Stomach (tissue), 9 donors: ENCODE results near the gene TSPYL6. TPM values are rescaled to one million over a fixed set of nuclear protein-coding genes. Genes with fewer than 3 reads are reported as not detected.

Source experiments
- DNase-seq, 2 donors: peaks; one replicate each; pipeline versions ENCODE4 v3.0.0 to v3.0.0-alpha.2; 2013 to 2019
- H3K27ac ChIP-seq, 5 donors: fragments of 200-600 bp in 4 of 5; sonication (generic) in 4 of 5; one replicate each; pipeline ENCODE4 v1.5.1; 2013 to 2019; ENCODE audit warnings: mild to moderate bottlenecking in 1 of 5, moderate library complexity in 1 of 5
- H3K27me3 ChIP-seq, 3 donors: fragments of 200-600 bp; sonication (generic); one replicate each; pipeline ENCODE4 v1.5.1; 2017 to 2019; ENCODE audit warnings: mixed run types in 1 of 3
- H3K36me3 ChIP-seq, 4 donors: fragments of 200-600 bp; sonication (generic); 1 replicate in 3 of 4; 2 replicates in 1 of 4; pipeline ENCODE4 v1.5.1; 2016 to 2019
- H3K4me1 ChIP-seq, 4 donors: fragments of 200-600 bp; sonication (generic); one replicate each; pipeline ENCODE4 v1.5.1; 2016 to 2019
- H3K4me3 ChIP-seq, 4 donors: fragments of 200-600 bp; sonication (generic) in 3 of 4; one replicate each; pipeline ENCODE4 v1.5.1; 2016 to 2019; ENCODE audit warnings: mild to moderate bottlenecking in 1 of 4
- H3K9me3 ChIP-seq, 4 donors: fragments of 200-600 bp; sonication (generic); one replicate each; pipeline ENCODE4 v1.5.1; 2016 to 2019
- EP300 ChIP-seq: sonication (generic); formaldehyde crosslinking; IDR thresholded peaks from one replicate; pipeline ENCODE4 v1.6.1; 2017; ENCODE audit warnings: antibody characterized with exemption
- POLR2A ChIP-seq, 4 donors: fragments of 450-650 bp; IDR thresholded peaks; one replicate each; pipeline ENCODE4 v1.6.1; 2016; ENCODE audit warnings: antibody characterized with exemption in 4 of 4, control low read depth in 2 of 4, mild to moderate bottlenecking in 1 of 4, moderate library complexity in 1 of 4
- POLR2AphosphoS5 ChIP-seq, 3 donors: sonication (generic); formaldehyde crosslinking; IDR thresholded peaks; one replicate each; pipeline ENCODE4 v1.6.1; 2016; ENCODE audit warnings: antibody characterized with exemption in 3 of 3
- WGBS, 5 donors: extraction: QIAGEN DNeasy Blood & Tissue Kit in 3 of 5; methylation state at CpG; one replicate each; pipeline versions ENCODE4 v1.1.5 to v1.1.7; 2013 to 2018; 5-methylcytosine and 5-hydroxymethylcytosine counted together
- intact Hi-C: fragments of 100-400 bp; cut with DNase I; formaldehyde crosslinking; loops from one replicate; pipeline ENCODE4 v1.15.1; 2023; ENCODE audit warnings: low total_unique reads
- polyA plus RNA-seq, 3 donors: library from polyadenylated mRNA; stranded (reverse); fragments of 200-250 nt; gene quantifications; one replicate each; pipeline ENCODE4 v1.2.3, GENCODE V29; 2013
- total RNA-seq, 5 donors: library from RNA; depleted of rRNA; stranded (reverse); fragments of >200 nt; gene quantifications; one replicate each; pipeline versions ENCODE4 v1.1.0 to v1.2.3, GENCODE V29; 2014 to 2016
- TF ChIP-seq, protein P1 (sequence below), 7 experiments: fragments of 450-650 bp in 4 of 7; fragments of 200-600 bp in 3 of 7; sonication (generic) in 3 of 7; IDR thresholded peaks; one replicate each; pipeline ENCODE4 v1.5.1; 2016 to 2019; ENCODE audit warnings: antibody characterized with exemption in 7 of 7, control low read depth in 2 of 7, mild to moderate bottlenecking in 1 of 7
- donor health status: healthy with polysubstance abuse.
- donor health status: Bipolar disorder and iron deficiency.
- donor health status: healthy.

Gene TSPYL6
- total and polyA plus RNA-seq, 8 donors = not detected

DNA sequence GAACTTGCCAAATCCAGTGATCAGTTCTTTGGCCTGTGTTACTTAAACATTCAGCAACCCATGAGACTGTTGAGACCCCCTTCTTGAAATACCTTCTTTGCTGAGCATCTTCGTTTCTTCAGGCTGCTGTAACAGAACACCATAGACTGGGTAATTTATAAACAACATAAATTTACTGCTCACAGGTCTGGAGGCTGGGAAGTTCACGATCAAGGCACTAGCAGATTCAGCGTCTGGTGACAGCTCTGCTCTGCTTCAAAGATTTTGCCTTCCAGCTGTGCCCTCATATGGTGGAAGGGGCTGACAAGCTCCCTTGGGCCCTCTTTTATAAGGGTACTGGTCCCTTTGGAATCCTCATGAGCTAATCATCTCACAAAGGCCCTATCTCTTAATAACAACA, 28.8 kb upstream of the TSPYL6 start:
- Histone ChIP-seq H3K27ac (no peak overlapping the region), H3K4me3 (no peak overlapping the region), H3K36me3 (no peaks in the 10 kb centered on the region), H3K4me1 (no peaks in the 10 kb centered on the region), H3K27me3 (no peaks in the 10 kb centered on the region), H3K9me3 (no peaks in the 10 kb centered on the region)
- DNase-seq = no peak
- TF ChIP-seq EP300 = no peak
- no peak for TF ChIP-seq POLR2AphosphoS5 (IDR thresholded peaks at IDR 0.05)
- TF ChIP-seq, protein P1, sequence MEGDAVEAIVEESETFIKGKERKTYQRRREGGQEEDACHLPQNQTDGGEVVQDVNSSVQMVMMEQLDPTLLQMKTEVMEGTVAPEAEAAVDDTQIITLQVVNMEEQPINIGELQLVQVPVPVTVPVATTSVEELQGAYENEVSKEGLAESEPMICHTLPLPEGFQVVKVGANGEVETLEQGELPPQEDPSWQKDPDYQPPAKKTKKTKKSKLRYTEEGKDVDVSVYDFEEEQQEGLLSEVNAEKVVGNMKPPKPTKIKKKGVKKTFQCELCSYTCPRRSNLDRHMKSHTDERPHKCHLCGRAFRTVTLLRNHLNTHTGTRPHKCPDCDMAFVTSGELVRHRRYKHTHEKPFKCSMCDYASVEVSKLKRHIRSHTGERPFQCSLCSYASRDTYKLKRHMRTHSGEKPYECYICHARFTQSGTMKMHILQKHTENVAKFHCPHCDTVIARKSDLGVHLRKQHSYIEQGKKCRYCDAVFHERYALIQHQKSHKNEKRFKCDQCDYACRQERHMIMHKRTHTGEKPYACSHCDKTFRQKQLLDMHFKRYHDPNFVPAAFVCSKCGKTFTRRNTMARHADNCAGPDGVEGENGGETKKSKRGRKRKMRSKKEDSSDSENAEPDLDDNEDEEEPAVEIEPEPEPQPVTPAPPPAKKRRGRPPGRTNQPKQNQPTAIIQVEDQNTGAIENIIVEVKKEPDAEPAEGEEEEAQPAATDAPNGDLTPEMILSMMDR (IDR thresholded peaks at IDR 0.05) = no peak
- no peak for TF ChIP-seq POLR2A (IDR thresholded peaks at IDR 0.05)
- intact Hi-C loops = no loop called here
- WGBS, 5 donors = 81 to 94% (median 93%) methylated on average over 3 of the region's 3 CpGs

DNA sequence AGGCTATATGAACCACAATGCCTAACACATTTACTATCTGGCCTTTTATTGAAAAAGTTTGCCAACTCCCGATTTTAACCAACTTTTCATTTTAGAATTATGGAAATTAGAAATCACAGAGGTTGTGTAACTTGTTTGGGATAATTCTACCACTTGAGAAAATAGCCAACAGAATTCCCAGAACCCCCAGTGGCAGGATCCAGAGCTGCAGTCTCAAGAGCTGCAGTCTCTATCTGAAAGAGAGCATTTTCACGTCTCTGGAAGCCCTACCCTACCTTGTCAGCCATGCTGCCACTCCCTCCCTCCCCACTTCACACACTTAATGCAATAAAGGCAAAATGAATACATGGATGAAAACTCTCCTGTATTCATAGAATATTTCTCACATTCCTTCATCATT, 23.4 kb upstream of the TSPYL6 start:
- Histone ChIP-seq H3K36me3 (no peaks in the 10 kb centered on the region), H3K27me3 (no peaks in the 10 kb centered on the region), H3K9me3 (no peaks in the 10 kb centered on the region), H3K4me1 (no peaks in the 10 kb centered on the region), H3K4me3 (no peak overlapping the region), H3K27ac (no peak overlapping the region)
- intact Hi-C loops = no loop called here
- no peak for TF ChIP-seq EP300
- TF ChIP-seq POLR2AphosphoS5 (IDR thresholded peaks at IDR 0.05) = no peak
- TF ChIP-seq, protein P1 (IDR thresholded peaks at IDR 0.05) = no peak
- TF ChIP-seq POLR2A (IDR thresholded peaks at IDR 0.05) = no peak
- no peak for DNase-seq
- WGBS, 5 donors = 76 to 89% (median 83%) methylated on average over 2 of the region's 2 CpGs

DNA sequence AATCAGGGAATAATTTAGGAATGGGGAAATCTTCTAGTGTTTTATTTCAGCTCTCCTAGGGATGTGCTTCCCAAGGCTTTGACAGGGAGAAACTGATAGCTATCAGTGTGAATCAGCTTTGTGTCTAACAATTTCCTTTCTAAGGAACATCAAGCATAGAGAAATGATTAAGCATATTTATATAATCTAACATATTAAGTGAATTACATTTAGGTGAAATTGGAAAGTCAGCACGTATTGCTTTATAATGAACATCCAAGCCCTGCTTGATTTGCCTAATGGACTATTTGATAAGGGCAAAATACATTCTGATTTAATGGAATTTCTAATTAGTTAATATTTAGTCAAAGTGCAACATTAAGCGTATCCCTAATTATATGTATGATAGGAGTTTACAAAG, 19.5 kb upstream of the TSPYL6 start:
- no peaks in the 10 kb centered on the region for H3K27me3 ChIP-seq
- TF ChIP-seq POLR2A (IDR thresholded peaks at IDR 0.05) (no peak), EP300 (no peak), POLR2AphosphoS5 (IDR thresholded peaks at IDR 0.05) (no peak)
- TF ChIP-seq, protein P1 (IDR thresholded peaks at IDR 0.05) = no peak
- WGBS, 5 donors = 58 to 92% (median 66%) methylated on average over 2 of the region's 2 CpGs
- H3K27ac ChIP-seq = no peak overlapping the region
- intact Hi-C loops = no loop called here
- no peaks in the 10 kb centered on the region for H3K4me1 ChIP-seq
- DNase-seq = no peak
- H3K36me3 ChIP-seq = no peaks in the 10 kb centered on the region
- no peak overlapping the region for H3K4me3 ChIP-seq
- no peaks in the 10 kb centered on the region for H3K9me3 ChIP-seq

DNA sequence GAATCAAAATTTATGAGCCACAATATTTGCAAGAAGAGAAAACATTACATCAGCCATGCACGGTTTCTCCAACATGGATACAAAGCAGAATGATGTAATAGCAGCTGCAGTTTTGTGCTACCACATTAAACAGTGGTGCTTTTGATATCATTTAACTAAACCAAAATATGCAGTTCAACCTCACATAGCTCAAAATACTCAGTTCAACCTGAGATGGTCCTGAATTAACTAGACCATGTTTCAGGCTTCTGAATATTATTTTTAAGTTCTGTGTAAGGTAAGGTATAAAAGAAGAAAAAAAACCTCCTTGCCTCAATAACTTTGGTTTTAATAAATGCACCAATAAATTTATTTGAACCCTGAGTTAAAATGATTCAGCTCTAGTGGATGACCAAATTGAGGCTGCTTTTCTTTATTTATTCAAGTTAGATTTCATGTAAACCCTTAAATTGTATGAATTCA, 18.8 kb upstream of the TSPYL6 start:
- DNase-seq = no peak
- intact Hi-C loops = no loop called here
- no peaks in the 10 kb centered on the region for H3K4me1 ChIP-seq
- no peak overlapping the region for H3K4me3 ChIP-seq
- no peaks in the 10 kb centered on the region for H3K9me3 ChIP-seq
- H3K27ac ChIP-seq = no peak overlapping the region
- H3K36me3 ChIP-seq = no peaks in the 10 kb centered on the region
- no peaks in the 10 kb centered on the region for H3K27me3 ChIP-seq
- WGBS, 5 donors = 53 to 67% (median 63%) methylated on average over 1 of the region's 1 CpG
- no peak for TF ChIP-seq EP300
- TF ChIP-seq POLR2AphosphoS5 (IDR thresholded peaks at IDR 0.05) = no peak
- no peak for TF ChIP-seq POLR2A (IDR thresholded peaks at IDR 0.05)
- TF ChIP-seq, protein P1 (IDR thresholded peaks at IDR 0.05) = no peak
